Liver (tissue), 9 donors: Measurements from ENCODE around the gene GRIA1. TPM values are rescaled to one million over a fixed set of nuclear protein-coding genes. Genes with fewer than 3 reads are reported as not detected.

ENCODE experiments used
- DNase-seq: peaks from one replicate; pipeline ENCODE4 v3.0.0-alpha.2; 2017; ENCODE audit warnings: low spot score
- H3K27ac ChIP-seq, 2 donors: one replicate each; pipeline ENCODE4 v1.7.0; 2013; ENCODE audit warnings: inconsistent platforms in 2 of 2, low read length in 2 of 2, control low read depth in 1 of 2, low read depth in 1 of 2, mild to moderate bottlenecking in 1 of 2
- H3K27me3 ChIP-seq, 4 donors: one replicate each; pipeline versions ENCODE4 v1.6.1 to v1.7.0; 2013; ENCODE audit warnings: low read length in 3 of 4, inconsistent platforms in 1 of 4, mild to moderate bottlenecking in 1 of 4, moderate library complexity in 1 of 4; ENCODE audit not compliant: control insufficient read depth in 4 of 4, insufficient read depth in 4 of 4
- H3K36me3 ChIP-seq, 4 donors: one replicate each; pipeline versions ENCODE4 v1.6.1 to v1.7.0; 2013; ENCODE audit warnings: low read length in 3 of 4, mild to moderate bottlenecking in 3 of 4, low read depth in 1 of 4, moderate library complexity in 1 of 4; ENCODE audit not compliant: control insufficient read depth in 4 of 4, insufficient read depth in 3 of 4
- H3K4me1 ChIP-seq, 4 donors: one replicate each; pipeline versions ENCODE4 v1.6.1 to v1.7.0; 2013; ENCODE audit warnings: low read length in 3 of 4, mild to moderate bottlenecking in 3 of 4, moderate library complexity in 1 of 4; ENCODE audit not compliant: control insufficient read depth in 4 of 4, insufficient read depth in 4 of 4
- H3K4me3 ChIP-seq, 3 donors: one replicate each; pipeline versions ENCODE4 v1.6.1 to v1.7.0; 2013; ENCODE audit warnings: low read length in 3 of 3, control low read depth in 1 of 3, low read depth in 1 of 3, mild to moderate bottlenecking in 1 of 3
- H3K9ac ChIP-seq, 2 donors: one replicate each; pipeline ENCODE4 v1.7.0; 2013; ENCODE audit warnings: low read length in 2 of 2, mild to moderate bottlenecking in 2 of 2, moderate library complexity in 2 of 2, control low read depth in 1 of 2, low read depth in 1 of 2
- H3K9me3 ChIP-seq, 4 donors: one replicate each; pipeline versions ENCODE4 v1.6.1 to v1.7.0; 2013; ENCODE audit warnings: low read length in 3 of 4; ENCODE audit not compliant: control insufficient read depth in 4 of 4
- CTCF ChIP-seq: fragments of 150-350 bp; IDR thresholded peaks from 2 replicates; pipeline ENCODE4 v1.5.1; 2017; ENCODE audit warnings: improper control_type of control experiment, low read depth, low read length; ENCODE audit not compliant: missing input control
- EGR1 ChIP-seq, 2 donors: IDR thresholded peaks; 2 replicates each; pipeline ENCODE4 v1.6.1; 2016 to 2018; ENCODE audit warnings: antibody characterized with exemption in 2 of 2, low read depth in 2 of 2
- FOXA1 ChIP-seq: IDR thresholded peaks from 2 replicates; pipeline ENCODE4 v1.6.1; 2016; ENCODE audit warnings: antibody characterized with exemption
- FOXA2 ChIP-seq: IDR thresholded peaks from 2 replicates; pipeline ENCODE4 v1.6.1; 2016; ENCODE audit warnings: antibody characterized with exemption
- GABPA ChIP-seq, 2 donors: IDR thresholded peaks in 1 of 2; conservative IDR thresholded peaks in 1 of 2; 2 replicates each; pipeline ENCODE4 v1.6.1; 2016; ENCODE audit warnings: antibody characterized with exemption in 2 of 2, mild to moderate bottlenecking in 1 of 2, moderate library complexity in 1 of 2
- HNF4A ChIP-seq, 2 donors: conservative IDR thresholded peaks; 2 replicates each; pipeline ENCODE4 v1.6.1; 2016; ENCODE audit warnings: antibody characterized with exemption in 2 of 2, mild to moderate bottlenecking in 2 of 2
- HNF4G ChIP-seq: IDR thresholded peaks from 2 replicates; pipeline ENCODE4 v1.6.1; 2016; ENCODE audit warnings: antibody characterized with exemption
- NR2F2 ChIP-seq: IDR thresholded peaks from 2 replicates; pipeline ENCODE4 v1.6.1; 2016; ENCODE audit warnings: antibody characterized with exemption
- RXRA ChIP-seq, 2 donors: IDR thresholded peaks; 2 replicates each; pipeline ENCODE4 v1.6.1; 2017 to 2018; ENCODE audit warnings: antibody characterized with exemption in 2 of 2, mild to moderate bottlenecking in 1 of 2
- SP1 ChIP-seq: IDR thresholded peaks from 2 replicates; pipeline ENCODE4 v1.6.1; 2018; ENCODE audit warnings: antibody characterized with exemption, mild to moderate bottlenecking
- WGBS: extraction: QIAGEN DNeasy Blood & Tissue Kit; methylation state at CpG from one replicate; pipeline ENCODE4 v1.1.7; 2013; 5-methylcytosine and 5-hydroxymethylcytosine counted together
- polyA plus RNA-seq, 2 donors: library from polyadenylated mRNA; stranded (reverse) in 1 of 2; unstranded in 1 of 2; fragments of 200-250 nt in 1 of 2; fragments of >200 nt in 1 of 2; fragmentation: Nextera tagmentation in 1 of 2; extraction: Ambion mirVana in 1 of 2; gene quantifications; one replicate each; pipeline versions ENCODE4 v1.2.1 to v1.2.3, GENCODE V29; 2013 to 2015
- total RNA-seq, 2 donors: library from RNA; depleted of rRNA; stranded (reverse); fragments of >200 nt; gene quantifications; one replicate each; pipeline ENCODE4 v1.2.3, GENCODE V29; 2014
- TF ChIP-seq, protein P1 (sequence below): IDR thresholded peaks from 2 replicates; pipeline ENCODE4 v1.6.1; 2016; ENCODE audit warnings: antibody characterized with exemption, mild to moderate bottlenecking
- TF ChIP-seq, protein P2 (sequence below): IDR thresholded peaks from 2 replicates; pipeline ENCODE4 v1.6.1; 2016; ENCODE audit warnings: antibody characterized with exemption
- TF ChIP-seq, protein P3 (sequence below): IDR thresholded peaks from 2 replicates; pipeline ENCODE4 v1.6.1; 2016; ENCODE audit warnings: antibody characterized with exemption
- donor health status: healthy.
- donor health status: healthy.
- donor health status: healthy.
- donor health status: healthy.
- donor health status: healthy.

The GRIA1 gene
- total and polyA plus RNA-seq, 4 donors: 0.08 TPM; not detected in 3

- Histone ChIP-seq H3K27ac (no peak overlapping the region), H3K4me3 (no peak overlapping the region), H3K4me1 (no peaks in the 10 kb centered on the region), H3K36me3 (no peaks in the 10 kb centered on the region), H3K9me3 (no peaks in the 10 kb centered on the region), H3K27me3 (no peaks in the 10 kb centered on the region), H3K9ac (no peak overlapping the region)
- TF ChIP-seq, protein P1, sequence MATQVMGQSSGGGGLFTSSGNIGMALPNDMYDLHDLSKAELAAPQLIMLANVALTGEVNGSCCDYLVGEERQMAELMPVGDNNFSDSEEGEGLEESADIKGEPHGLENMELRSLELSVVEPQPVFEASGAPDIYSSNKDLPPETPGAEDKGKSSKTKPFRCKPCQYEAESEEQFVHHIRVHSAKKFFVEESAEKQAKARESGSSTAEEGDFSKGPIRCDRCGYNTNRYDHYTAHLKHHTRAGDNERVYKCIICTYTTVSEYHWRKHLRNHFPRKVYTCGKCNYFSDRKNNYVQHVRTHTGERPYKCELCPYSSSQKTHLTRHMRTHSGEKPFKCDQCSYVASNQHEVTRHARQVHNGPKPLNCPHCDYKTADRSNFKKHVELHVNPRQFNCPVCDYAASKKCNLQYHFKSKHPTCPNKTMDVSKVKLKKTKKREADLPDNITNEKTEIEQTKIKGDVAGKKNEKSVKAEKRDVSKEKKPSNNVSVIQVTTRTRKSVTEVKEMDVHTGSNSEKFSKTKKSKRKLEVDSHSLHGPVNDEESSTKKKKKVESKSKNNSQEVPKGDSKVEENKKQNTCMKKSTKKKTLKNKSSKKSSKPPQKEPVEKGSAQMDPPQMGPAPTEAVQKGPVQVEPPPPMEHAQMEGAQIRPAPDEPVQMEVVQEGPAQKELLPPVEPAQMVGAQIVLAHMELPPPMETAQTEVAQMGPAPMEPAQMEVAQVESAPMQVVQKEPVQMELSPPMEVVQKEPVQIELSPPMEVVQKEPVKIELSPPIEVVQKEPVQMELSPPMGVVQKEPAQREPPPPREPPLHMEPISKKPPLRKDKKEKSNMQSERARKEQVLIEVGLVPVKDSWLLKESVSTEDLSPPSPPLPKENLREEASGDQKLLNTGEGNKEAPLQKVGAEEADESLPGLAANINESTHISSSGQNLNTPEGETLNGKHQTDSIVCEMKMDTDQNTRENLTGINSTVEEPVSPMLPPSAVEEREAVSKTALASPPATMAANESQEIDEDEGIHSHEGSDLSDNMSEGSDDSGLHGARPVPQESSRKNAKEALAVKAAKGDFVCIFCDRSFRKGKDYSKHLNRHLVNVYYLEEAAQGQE: no peak
- 75% methylated on average over 4 of the region's 4 CpGs for WGBS
- DNase-seq: no peak
These were observed 259.5 kb downstream of the GRIA1 start for GRCh38 chr5:153749960-153750359.

DNA sequence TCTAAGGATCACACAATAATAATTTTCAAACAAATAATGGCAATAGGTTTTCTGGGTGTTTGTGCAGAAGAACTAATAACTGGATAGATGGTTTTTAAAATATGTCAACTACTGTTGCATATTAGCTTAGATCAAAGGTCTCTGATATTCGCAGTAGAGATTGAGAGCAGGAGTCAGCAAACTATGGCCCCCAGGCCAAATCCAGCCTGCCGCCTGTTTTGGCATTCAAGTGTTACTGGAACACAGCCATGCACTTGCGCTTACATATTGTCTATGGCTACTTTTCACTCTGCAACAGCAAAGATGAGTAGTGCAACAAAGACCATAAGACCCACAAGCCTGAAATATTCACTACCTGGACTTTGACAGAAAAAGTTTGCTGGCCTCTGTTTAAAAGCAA is 260.8 kb downstream of the GRIA1 start:
- H3K27me3 ChIP-seq: no peaks in the 10 kb centered on the region
- TF ChIP-seq FOXA1: no peak
- TF ChIP-seq, protein P1: no peak
- no peak for TF ChIP-seq SP1
- TF ChIP-seq, protein P2, sequence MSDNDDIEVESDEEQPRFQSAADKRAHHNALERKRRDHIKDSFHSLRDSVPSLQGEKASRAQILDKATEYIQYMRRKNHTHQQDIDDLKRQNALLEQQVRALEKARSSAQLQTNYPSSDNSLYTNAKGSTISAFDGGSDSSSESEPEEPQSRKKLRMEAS: no peak
- no peak for TF ChIP-seq EGR1 (IDR thresholded peaks at IDR 0.05; ENCODE audit: low read depth in 2 of 2)
- TF ChIP-seq, protein P3, sequence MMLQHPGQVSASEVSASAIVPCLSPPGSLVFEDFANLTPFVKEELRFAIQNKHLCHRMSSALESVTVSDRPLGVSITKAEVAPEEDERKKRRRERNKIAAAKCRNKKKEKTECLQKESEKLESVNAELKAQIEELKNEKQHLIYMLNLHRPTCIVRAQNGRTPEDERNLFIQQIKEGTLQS: no peak
- TF ChIP-seq GABPA (IDR thresholded peaks at IDR 0.05 in 1 of 2, conservative IDR thresholded peaks at IDR 0.05 in 1 of 2): no peak
- TF ChIP-seq FOXA2: no peak
- TF ChIP-seq RXRA (IDR thresholded peaks at IDR 0.05): no peak
- no peak for TF ChIP-seq NR2F2
- no peak for TF ChIP-seq CTCF
- no peak for TF ChIP-seq HNF4G
- TF ChIP-seq HNF4A (conservative IDR thresholded peaks at IDR 0.05): no peak
- H3K4me1 ChIP-seq: no peaks in the 10 kb centered on the region
- H3K4me3 ChIP-seq: no peak overlapping the region
- DNase-seq: no peak
- no peaks in the 10 kb centered on the region for H3K9me3 ChIP-seq
- no peak overlapping the region for H3K27ac ChIP-seq
- 81% methylated on average over 3 of the region's 3 CpGs for WGBS
- no peak overlapping the region for H3K9ac ChIP-seq
- H3K36me3 ChIP-seq: no peaks in the 10 kb centered on the region
